ENCODE data around the gene IL17REL. TPM values are rescaled to one million over a fixed set of nuclear protein-coding genes. Genes with fewer than 3 reads are reported as not detected.

The IL17REL gene
- total RNA-seq, 2 donors from 2014 or later = 0.68 TPM; not detected in 1

DNA sequence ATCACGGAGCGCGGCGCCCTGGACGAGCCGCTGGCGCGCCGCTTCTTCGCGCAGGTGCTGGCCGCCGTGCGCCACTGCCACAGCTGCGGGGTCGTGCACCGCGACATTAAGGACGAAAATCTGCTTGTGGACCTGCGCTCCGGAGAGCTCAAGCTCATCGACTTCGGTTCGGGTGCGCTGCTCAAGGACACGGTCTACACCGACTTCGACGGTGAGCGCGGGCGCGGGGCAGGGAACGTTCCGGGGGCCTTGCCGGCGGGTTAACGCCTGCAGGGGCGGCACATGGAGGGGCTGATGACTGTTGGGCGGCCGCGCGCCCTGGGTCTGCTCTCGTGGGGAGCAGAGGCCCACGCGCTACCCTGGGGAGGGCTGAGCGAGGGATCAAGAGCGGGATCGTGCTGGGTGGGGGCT is 51.0 kb downstream of the IL17REL start:
- peak overlapping the region; percentile 92 to 99 for H3K27ac ChIP-seq
- H3K4me3 ChIP-seq = peak overlapping the region; percentile 69 to 83
- no peaks in the 10 kb centered on the region for H3K27me3 ChIP-seq (replicated peaks; ENCODE audit: insufficient read depth)
- peaks cover 15% of the 10 kb centered on the region for H3K4me1 ChIP-seq (replicated peaks)
- DNase-seq (ENCODE audit: low spot score) = no peak
- H3K9me3 ChIP-seq = no peaks in the 10 kb centered on the region
- TF ChIP-seq, protein P1, sequence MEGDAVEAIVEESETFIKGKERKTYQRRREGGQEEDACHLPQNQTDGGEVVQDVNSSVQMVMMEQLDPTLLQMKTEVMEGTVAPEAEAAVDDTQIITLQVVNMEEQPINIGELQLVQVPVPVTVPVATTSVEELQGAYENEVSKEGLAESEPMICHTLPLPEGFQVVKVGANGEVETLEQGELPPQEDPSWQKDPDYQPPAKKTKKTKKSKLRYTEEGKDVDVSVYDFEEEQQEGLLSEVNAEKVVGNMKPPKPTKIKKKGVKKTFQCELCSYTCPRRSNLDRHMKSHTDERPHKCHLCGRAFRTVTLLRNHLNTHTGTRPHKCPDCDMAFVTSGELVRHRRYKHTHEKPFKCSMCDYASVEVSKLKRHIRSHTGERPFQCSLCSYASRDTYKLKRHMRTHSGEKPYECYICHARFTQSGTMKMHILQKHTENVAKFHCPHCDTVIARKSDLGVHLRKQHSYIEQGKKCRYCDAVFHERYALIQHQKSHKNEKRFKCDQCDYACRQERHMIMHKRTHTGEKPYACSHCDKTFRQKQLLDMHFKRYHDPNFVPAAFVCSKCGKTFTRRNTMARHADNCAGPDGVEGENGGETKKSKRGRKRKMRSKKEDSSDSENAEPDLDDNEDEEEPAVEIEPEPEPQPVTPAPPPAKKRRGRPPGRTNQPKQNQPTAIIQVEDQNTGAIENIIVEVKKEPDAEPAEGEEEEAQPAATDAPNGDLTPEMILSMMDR (IDR thresholded peaks at IDR 0.05) = no peak
- peak; percentile 2 for TF ChIP-seq POLR2A (IDR thresholded peaks at IDR 0.05)
- peak; percentile 63 for TF ChIP-seq POLR2AphosphoS5 (IDR thresholded peaks at IDR 0.05)
- peaks cover 7 to 16% of the 10 kb centered on the region in 2 donors for H3K36me3 ChIP-seq
- intact Hi-C loops (cut with DNase I) = no loop called here
- 2% methylated on average over 36 of the region's 49 CpGs for WGBS

DNA sequence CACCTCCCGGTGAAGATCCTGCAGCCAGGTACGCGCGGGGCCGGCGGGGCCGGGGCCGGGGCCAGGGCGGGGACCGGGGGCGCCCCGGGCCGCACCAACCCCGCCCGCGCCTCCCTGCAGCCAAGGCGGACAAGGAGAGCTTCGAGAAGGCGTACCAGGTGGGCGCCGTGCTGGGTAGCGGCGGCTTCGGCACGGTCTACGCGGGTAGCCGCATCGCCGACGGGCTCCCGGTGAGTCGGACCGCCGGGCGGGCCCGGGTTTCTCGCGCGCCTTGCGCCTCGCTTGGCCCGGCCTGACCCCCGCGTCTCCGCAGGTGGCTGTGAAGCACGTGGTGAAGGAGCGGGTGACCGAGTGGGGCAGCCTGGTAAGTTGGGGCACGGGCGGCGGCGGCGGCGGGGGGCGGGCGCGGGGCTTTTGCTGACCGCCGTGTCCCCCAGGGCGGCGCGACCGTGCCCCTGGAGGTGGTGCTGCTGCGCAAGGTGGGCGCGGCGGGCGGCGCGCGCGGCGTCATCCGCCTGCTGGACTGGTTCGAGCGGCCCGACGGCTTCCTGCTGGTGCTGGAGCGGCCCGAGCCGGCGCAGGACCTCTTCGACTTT is 51.5 kb downstream of the IL17REL start:
- DNase-seq (ENCODE audit: low spot score) = peak; percentile 33
- H3K27ac ChIP-seq = peak overlapping the region; percentile 92 to 99
- H3K4me1 ChIP-seq (replicated peaks) = peaks cover 15% of the 10 kb centered on the region
- TF ChIP-seq POLR2A (IDR thresholded peaks at IDR 0.05) (no peak), POLR2AphosphoS5 (IDR thresholded peaks at IDR 0.05) (no peak)
- TF ChIP-seq, protein P1 (IDR thresholded peaks at IDR 0.05) = peak in 1 of 4 experiments; percentile 24
- no peaks in the 10 kb centered on the region for H3K9me3 ChIP-seq
- peaks cover 7 to 16% of the 10 kb centered on the region in 2 donors for H3K36me3 ChIP-seq
- no peaks in the 10 kb centered on the region for H3K27me3 ChIP-seq (replicated peaks; ENCODE audit: insufficient read depth)
- WGBS = under 1% methylated on average over 30 of the region's 84 CpGs
- peak overlapping the region; percentile 69 to 83 for H3K4me3 ChIP-seq
- intact Hi-C loops (cut with DNase I) = no loop called here

- H3K27me3 ChIP-seq (replicated peaks; ENCODE audit: insufficient read depth) = no peaks in the 10 kb centered on the region
- H3K9me3 ChIP-seq = no peaks in the 10 kb centered on the region
- TF ChIP-seq POLR2AphosphoS5 (IDR thresholded peaks at IDR 0.05) (peak; percentile 83), POLR2A (IDR thresholded peaks at IDR 0.05) (peak; percentile 93)
- TF ChIP-seq, protein P1 (IDR thresholded peaks at IDR 0.05) = no peak
- intact Hi-C loops (cut with DNase I) = no loop called here
- H3K27ac ChIP-seq = peak within 1 kb of the TSS; percentile 92 to 99
- DNase-seq (ENCODE audit: low spot score) = peak; percentile 93
- peak within 1 kb of the TSS; percentile 69 to 83 for H3K4me3 ChIP-seq
- 0% methylated on average over 53 of the region's 137 CpGs for WGBS
- H3K36me3 ChIP-seq = peaks cover 7 to 16% of the 10 kb centered on the region in 2 donors
- H3K4me1 ChIP-seq (replicated peaks) = peaks cover 19% of the 10 kb centered on the region
Observed at GRCh38 chr22:49960159-49961004, 52.2 kb downstream of the IL17REL start, which contains the start of gene PIM3. Gene PIM3 (plus strand): TSS chr22:49960772. CDS start chr22:49960948, 176 bp downstream.

DNA sequence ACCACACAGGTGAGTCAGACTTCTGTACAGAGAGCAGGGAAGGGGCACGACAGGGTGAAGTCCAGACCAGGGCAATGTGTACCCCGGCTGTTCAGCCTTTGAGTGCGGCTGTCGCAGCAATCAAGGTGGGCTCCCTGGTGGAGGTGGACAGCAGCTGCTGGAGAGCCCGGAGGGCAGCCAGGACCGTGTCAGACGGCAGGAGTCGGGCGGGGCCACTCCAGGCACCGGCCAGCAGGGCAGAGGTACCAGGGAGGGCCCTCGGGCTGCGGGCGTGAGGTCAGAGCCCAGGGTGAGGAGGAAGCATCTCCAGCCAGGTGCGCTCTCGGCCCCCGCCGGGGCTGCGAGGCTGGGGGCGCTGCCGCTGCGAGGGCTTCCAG is 52.8 kb downstream of the IL17REL start:
- Histone ChIP-seq H3K4me3 (peak overlapping the region; percentile 69 to 83), H3K4me1 (replicated peaks) (peaks cover 26% of the 10 kb centered on the region), H3K9me3 (no peaks in the 10 kb centered on the region), H3K36me3 (peaks cover 7 to 16% of the 10 kb centered on the region in 2 donors), H3K27ac (peak overlapping the region; percentile 92 to 99), H3K27me3 (replicated peaks; ENCODE audit: insufficient read depth) (no peaks in the 10 kb centered on the region)
- peak; percentile 30 for DNase-seq (ENCODE audit: low spot score)
- TF ChIP-seq, protein P1 (IDR thresholded peaks at IDR 0.05) = peak in 2 of 4 experiments; percentile 25 to 29
- TF ChIP-seq POLR2A (IDR thresholded peaks at IDR 0.05) (no peak), POLR2AphosphoS5 (IDR thresholded peaks at IDR 0.05) (no peak)
- WGBS = 22% methylated on average over 10 of the region's 21 CpGs
- intact Hi-C loops (cut with DNase I) = loop anchor here (2.0 kb wide), 1 partner anchor 23 kb away; no protein-coding TSS in a partner anchor
